WERI-Rb-1 (cell line): ENCODE results near the gene XAB2.

Source experiments
- DNase-seq: peaks from one replicate; pipeline ENCODE4 v3.0.0-alpha.2; 2020
- H3K27ac ChIP-seq: fragments of 250-450 bp; sonication (Bioruptor Pico); 2 replicates; pipeline ENCODE4 v1.5.1; 2020; ENCODE audit warnings: mild to moderate bottlenecking, moderate library complexity
- H3K27me3 ChIP-seq: fragments of 250-450 bp; sonication (Bioruptor Pico); 2 replicates; pipeline ENCODE4 v1.5.1; 2021; ENCODE audit warnings: mild to moderate bottlenecking, low read depth, moderate library complexity; ENCODE audit not compliant: insufficient read depth, severe bottlenecking
- H3K36me3 ChIP-seq: fragments of 250-450 bp; sonication (Bioruptor Pico); 2 replicates; pipeline ENCODE4 v1.5.1; 2020; ENCODE audit warnings: mild to moderate bottlenecking, moderate library complexity
- H3K4me3 ChIP-seq: 2 replicates; pipeline ENCODE4 v1.5.1; 2011; ENCODE audit warnings: low read depth, mild to moderate bottlenecking, control low read depth, low read length
- H3K9me3 ChIP-seq: fragments of 250-450 bp; sonication (Bioruptor Pico); 2 replicates; pipeline ENCODE4 v1.5.1; 2021; ENCODE audit warnings: mild to moderate bottlenecking, moderate library complexity; ENCODE audit not compliant: severe bottlenecking
- TF ChIP-seq, protein P1 (sequence below): IDR thresholded peaks from 2 replicates; pipeline ENCODE4 v1.5.1; 2011; ENCODE audit warnings: low read depth, mild to moderate bottlenecking, control low read depth, inconsistent platforms, low read length

The XAB2 gene

DNA sequence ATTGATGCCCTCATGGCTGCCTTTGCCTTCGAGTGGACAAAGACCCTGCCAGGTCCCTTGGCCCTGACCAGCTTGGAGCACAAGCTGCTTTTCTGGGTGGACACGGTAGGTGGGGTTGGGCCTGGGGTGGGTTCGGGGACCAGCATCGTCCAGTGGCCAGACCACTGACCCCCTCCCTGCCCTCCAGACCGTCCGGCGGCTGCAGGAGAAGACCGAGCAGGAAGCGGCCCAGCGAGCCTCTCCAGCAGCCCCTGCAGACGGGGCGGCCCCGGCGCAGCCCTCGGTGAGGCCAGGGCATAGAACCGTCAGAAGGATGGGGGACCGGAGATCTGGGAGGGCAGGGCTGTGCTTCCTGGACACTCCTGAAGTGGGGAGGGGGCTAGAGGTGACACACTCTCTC, 23.1 kb downstream of the XAB2 start:
- Histone ChIP-seq H3K27ac (no peak overlapping the region), H3K27me3 (no peaks in the 10 kb centered on the region)
- DNase-seq, result no peak

GRCh38 chr19:7605490-7606222, 23.7 kb downstream of the XAB2 start:
- no peaks in the 10 kb centered on the region; the same call in 1 of the 2 replicates for H3K36me3 ChIP-seq
- peak; percentile 60 for DNase-seq
- TF ChIP-seq, protein P1, sequence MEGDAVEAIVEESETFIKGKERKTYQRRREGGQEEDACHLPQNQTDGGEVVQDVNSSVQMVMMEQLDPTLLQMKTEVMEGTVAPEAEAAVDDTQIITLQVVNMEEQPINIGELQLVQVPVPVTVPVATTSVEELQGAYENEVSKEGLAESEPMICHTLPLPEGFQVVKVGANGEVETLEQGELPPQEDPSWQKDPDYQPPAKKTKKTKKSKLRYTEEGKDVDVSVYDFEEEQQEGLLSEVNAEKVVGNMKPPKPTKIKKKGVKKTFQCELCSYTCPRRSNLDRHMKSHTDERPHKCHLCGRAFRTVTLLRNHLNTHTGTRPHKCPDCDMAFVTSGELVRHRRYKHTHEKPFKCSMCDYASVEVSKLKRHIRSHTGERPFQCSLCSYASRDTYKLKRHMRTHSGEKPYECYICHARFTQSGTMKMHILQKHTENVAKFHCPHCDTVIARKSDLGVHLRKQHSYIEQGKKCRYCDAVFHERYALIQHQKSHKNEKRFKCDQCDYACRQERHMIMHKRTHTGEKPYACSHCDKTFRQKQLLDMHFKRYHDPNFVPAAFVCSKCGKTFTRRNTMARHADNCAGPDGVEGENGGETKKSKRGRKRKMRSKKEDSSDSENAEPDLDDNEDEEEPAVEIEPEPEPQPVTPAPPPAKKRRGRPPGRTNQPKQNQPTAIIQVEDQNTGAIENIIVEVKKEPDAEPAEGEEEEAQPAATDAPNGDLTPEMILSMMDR, result no peak
- H3K9me3 ChIP-seq, result no peaks in the 10 kb centered on the region
- H3K27ac ChIP-seq, result no peak overlapping the region
- no peaks in the 10 kb centered on the region for H3K27me3 ChIP-seq
- no peak overlapping the region for H3K4me3 ChIP-seq

More for the DNA sequence above, 23.1 kb downstream of the XAB2 start:
- Histone ChIP-seq H3K4me3 (no peak overlapping the region), H3K36me3 (no peaks in the 10 kb centered on the region; the same call in 1 of the 2 replicates), H3K9me3 (no peaks in the 10 kb centered on the region)
- TF ChIP-seq, protein P1, result no peak

GRCh38 chr19:7603919-7604318, 25.4 kb downstream of the XAB2 start:
- no peaks in the 10 kb centered on the region for H3K27me3 ChIP-seq
- DNase-seq, result no peak
- TF ChIP-seq, protein P1, result no peak

GRCh38 chr19:7602935-7603497, 26.3 kb downstream of the XAB2 start:
- no peak overlapping the region for H3K4me3 ChIP-seq
- no peaks in the 10 kb centered on the region for H3K9me3 ChIP-seq
- no peak for DNase-seq
- H3K27me3 ChIP-seq, result no peaks in the 10 kb centered on the region
- no peaks in the 10 kb centered on the region; the same call in 1 of the 2 replicates for H3K36me3 ChIP-seq
- H3K27ac ChIP-seq, result no peak overlapping the region
- TF ChIP-seq, protein P1, result no peak

More at GRCh38 chr19:7603919-7604318, 25.4 kb downstream of the XAB2 start:
- no peak overlapping the region for H3K27ac ChIP-seq
- H3K36me3 ChIP-seq, result no peaks in the 10 kb centered on the region; the same call in 1 of the 2 replicates
- no peak overlapping the region for H3K4me3 ChIP-seq
- H3K9me3 ChIP-seq, result no peaks in the 10 kb centered on the region

DNA sequence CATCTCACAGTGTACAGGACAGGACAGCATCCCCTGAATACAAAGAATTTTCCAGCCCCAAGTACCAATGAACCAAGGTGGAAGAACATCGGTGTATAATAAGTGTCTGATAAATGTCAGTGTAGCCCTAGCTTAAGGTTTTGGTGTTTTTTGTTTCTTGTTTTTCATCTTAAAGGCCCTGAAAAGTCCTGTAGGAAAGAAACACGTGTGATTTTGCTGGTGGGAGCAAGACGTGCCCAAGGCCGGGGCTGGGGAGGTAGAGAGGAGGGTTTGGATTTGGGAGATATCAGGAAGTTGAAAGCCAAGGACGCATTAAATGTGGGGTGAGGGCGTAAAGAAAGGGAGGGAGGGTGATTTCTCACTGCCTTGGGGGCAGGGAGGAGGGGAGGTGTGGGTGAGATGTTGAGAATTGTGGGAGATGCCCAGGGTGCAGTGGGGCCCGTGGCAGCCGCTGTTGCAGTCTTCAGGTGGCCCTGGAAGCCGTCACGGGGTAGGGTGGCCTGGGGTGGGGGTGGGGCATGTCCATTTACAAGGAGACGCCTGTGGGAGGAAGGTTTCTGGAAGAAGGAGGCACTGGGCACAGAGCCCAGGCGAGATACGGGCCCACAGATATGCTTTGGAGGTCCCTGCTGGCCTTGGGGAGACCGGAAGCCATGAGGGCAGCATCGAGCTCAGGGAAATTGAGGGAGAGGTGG, 27.0 kb downstream of the XAB2 start:
- TF ChIP-seq, protein P1, result no peak
- Histone ChIP-seq H3K27ac (no peak overlapping the region), H3K27me3 (no peaks in the 10 kb centered on the region), H3K36me3 (no peaks in the 10 kb centered on the region), H3K4me3 (no peak overlapping the region), H3K9me3 (no peaks in the 10 kb centered on the region)
- no peak for DNase-seq
